ENCODE measurements around the gene NRG4. TPM values are rescaled to one million over a fixed set of nuclear protein-coding genes. Genes with fewer than 3 reads are reported as not detected.

NRG4 gene
- total and polyA plus RNA-seq, 2 of the 8 experiments (the other 6 are each of a cell fraction or from before 2014, with no cell fraction given), result 0.24 TPM; not detected in 1

- no peak for TF ChIP-seq CREB1 (IDR thresholded peaks at IDR 0.05)
Measured at GRCh38 chr15:75966073-75966472, 46.2 kb downstream of the NRG4 start (continued).

GRCh38 chr15:75961331-75961730 lies 50.9 kb downstream of the NRG4 start:
- Histone ChIP-seq H4K20me1 (replicated peaks in 1 of 2; ENCODE audit: control insufficient read depth in 1 of 2, insufficient read depth in 2 of 2, low read length in 2 of 2) (no peaks in the 10 kb centered on the region), H2BK12ac (ENCODE audit: low read depth, low read length) (no peak overlapping the region), H2AFZ (ENCODE audit: low read length) (no peak overlapping the region), H4K5ac (ENCODE audit: insufficient read length, low read depth, low read length) (no peak overlapping the region), H3K56ac (replicated peaks; ENCODE audit: insufficient read length, low read depth, low read length) (no peak overlapping the region), H3K23me2 (ENCODE audit: low read depth, low read length) (no peaks in the 10 kb centered on the region), H3K79me2 (ENCODE audit: control insufficient read depth in 1 of 2, insufficient read depth in 2 of 2, low read length in 2 of 2) (no peaks in the 10 kb centered on the region), H3K79me1 (ENCODE audit: low read depth, low read length) (no peaks in the 10 kb centered on the region), H2AK5ac (ENCODE audit: low read depth, low read length) (no peak overlapping the region), H2BK15ac (ENCODE audit: low read length) (no peak overlapping the region), H3K18ac (ENCODE audit: extremely low read depth, low read length) (no peak overlapping the region), H2BK5ac (ENCODE audit: low read depth, low read length) (no peak overlapping the region), H4K8ac (ENCODE audit: extremely low read depth, insufficient read depth, low read length) (no peak overlapping the region), H3K4ac (replicated peaks; ENCODE audit: insufficient read length, low read depth, low read length) (no peak overlapping the region), H3K4me1 (replicated peaks in 1 of 4; ENCODE audit: control insufficient read depth in 3 of 4, insufficient read depth in 4 of 4, low read length in 3 of 4) (no peaks in the 10 kb centered on the region), H2BK20ac (ENCODE audit: low read length) (no peak overlapping the region), H2BK120ac (replicated peaks; ENCODE audit: low read depth, low read length) (no peak overlapping the region), H3K27ac (ENCODE audit: low read depth, low read length) (no peak overlapping the region), H3K27me3 (replicated peaks in 1 of 4; ENCODE audit: control insufficient read depth in 3 of 4, extremely low read depth in 1 of 4, insufficient read depth in 3 of 4, low read length in 3 of 4) (no peaks in the 10 kb centered on the region), H3K9me3 (ENCODE audit: insufficient read depth in 2 of 2, low read depth in 1 of 2, low read length in 1 of 2) (no peaks in the 10 kb centered on the region), H3K23ac (ENCODE audit: insufficient read length) (no peak overlapping the region), H4K91ac (replicated peaks; ENCODE audit: insufficient read length, low read length) (no peak overlapping the region), H3K4me3 (ENCODE audit: extremely low read depth in 1 of 4, insufficient read depth in 2 of 4, low read depth in 3 of 4, low read length in 4 of 4) (no peak overlapping the region), H3K4me2 (ENCODE audit: insufficient read depth in 1 of 2, low read depth in 2 of 2, low read length in 2 of 2) (no peak overlapping the region), H3K9ac (replicated peaks in 1 of 4; ENCODE audit: extremely low read depth in 1 of 4, low read depth in 3 of 4, low read length in 3 of 4) (no peak overlapping the region), H3K36me3 (ENCODE audit: control insufficient read depth in 2 of 4, insufficient read depth in 4 of 4, low read length in 3 of 4) (no peaks in the 10 kb centered on the region), H3K14ac (ENCODE audit: insufficient read length) (no peak overlapping the region)
- ChIA-PET CTCF (ENCODE audit: partially characterized antibody) (interaction anchor here (1.8 kb wide), 1 partner anchor 95 kb away, joined by 5 read pairs; no protein-coding TSS in a partner anchor), POLR2A (ENCODE audit: partially characterized antibody) (no interaction called here)
- WGBS, 2 experiments (ENCODE audit: extremely low coverage in 1 of 2, insufficient coverage in 1 of 2, insufficient read length in 1 of 2, insufficient replicate concordance in 2 of 2, low coverage in 1 of 2, low lambda C conversion rate in 2 of 2, missing lambda C conversion rate in 1 of 2), result 84% methylated on average over 1 of the region's 1 CpG; no CpG with 5 or more reads in 1 of the 2 experiments
- TF ChIP-seq BRCA1 (IDR thresholded peaks at IDR 0.05; ENCODE audit: low read depth, low read length) (no peak), CEBPB (IDR thresholded peaks at IDR 0.05; ENCODE audit: low read depth, low read length) (0 out of 2 replicates have a peak, but pooled peaks have one; percentile 9), USF2 (IDR thresholded peaks at IDR 0.05; ENCODE audit: low read length) (no peak)
- no peak for FAIRE-seq
- DNase-seq (ENCODE audit: low read depth in 1 of 2, low spot score in 2 of 2), result no peak
